Stimulated activated CD8-positive, alpha-beta memory T cell treated with anti-CD3 and anti-CD28 coated beads, Interleukin-4, amount 100 ng/mL, for 48 hours (primary cell): ENCODE measurements around the gene BAK1.
"Not testable (repeated sequence)": the region's sequence is repeated elsewhere in the genome, so short reads cannot be mapped to it uniquely, and the experiment has no call there.

Experiments used
- DNase-seq: peaks from one replicate; pipeline ENCODE4 v3.0.0-alpha.2; 2020

Gene BAK1

GRCh38 chr6:33607126-33607783, 27.2 kb upstream of the BAK1 start:
- DNase-seq = no peak

GRCh38 chr6:33606642-33607041, 26.6 kb upstream of the BAK1 start:
- no peak for DNase-seq

GRCh38 chr6:33604941-33605854, 25.1 kb upstream of the BAK1 start:
- DNase-seq = no peak

GRCh38 chr6:33602180-33602579, 22.1 kb upstream of the BAK1 start:
- DNase-seq = no peak

GRCh38 chr6:33600761-33601160, 20.7 kb upstream of the BAK1 start:
- no peak for DNase-seq

GRCh38 chr6:33599413-33599938, 19.4 kb upstream of the BAK1 start:
- no peak for DNase-seq

- DNase-seq = no peak
Observed at GRCh38 chr6:33597551-33598322, 17.7 kb upstream of the BAK1 start.

- DNase-seq = not testable (repeated sequence)
Observed at GRCh38 chr6:33596894-33597293, 16.8 kb upstream of the BAK1 start.

- no peak for DNase-seq
Observed at GRCh38 chr6:33595001-33595846, 15.1 kb upstream of the BAK1 start.

GRCh38 chr6:33593414-33593727, 13.3 kb upstream of the BAK1 start:
- DNase-seq = no peak

- DNase-seq = peak; percentile 64
Observed at GRCh38 chr6:33592595-33593413, 12.7 kb upstream of the BAK1 start.

- DNase-seq = no peak
Observed at GRCh38 chr6:33592280-33592594, 12.2 kb upstream of the BAK1 start.

GRCh38 chr6:33591424-33592032, 11.5 kb upstream of the BAK1 start:
- DNase-seq = no peak

GRCh38 chr6:33590531-33591198, 10.6 kb upstream of the BAK1 start:
- no peak for DNase-seq

- DNase-seq = peak; percentile 76
Observed at GRCh38 chr6:33589731-33590530, 9.9 kb upstream of the BAK1 start.

- DNase-seq = no peak
Observed at GRCh38 chr6:33589392-33589730, 9.3 kb upstream of the BAK1 start.

- DNase-seq = no peak
Observed at GRCh38 chr6:33588894-33589293, 8.8 kb upstream of the BAK1 start.

- DNase-seq = no peak
Observed at GRCh38 chr6:33587529-33587928, 7.5 kb upstream of the BAK1 start.

- no peak for DNase-seq
Observed at GRCh38 chr6:33586108-33586640, 6.1 kb upstream of the BAK1 start.
